WI38 (cell line): ENCODE data around the gene LCN15.

Experiments used
- H3K4me3 ChIP-seq: 2 replicates; pipeline ENCODE4 v1.5.1; 2011; ENCODE audit warnings: low read depth, mild to moderate bottlenecking, control low read depth, low read length
- TF ChIP-seq, protein P1 (sequence below): IDR thresholded peaks from 2 replicates; pipeline ENCODE4 v1.5.1; 2012; ENCODE audit warnings: low read depth, mild to moderate bottlenecking, control low read depth, low read length

LCN15 gene

DNA sequence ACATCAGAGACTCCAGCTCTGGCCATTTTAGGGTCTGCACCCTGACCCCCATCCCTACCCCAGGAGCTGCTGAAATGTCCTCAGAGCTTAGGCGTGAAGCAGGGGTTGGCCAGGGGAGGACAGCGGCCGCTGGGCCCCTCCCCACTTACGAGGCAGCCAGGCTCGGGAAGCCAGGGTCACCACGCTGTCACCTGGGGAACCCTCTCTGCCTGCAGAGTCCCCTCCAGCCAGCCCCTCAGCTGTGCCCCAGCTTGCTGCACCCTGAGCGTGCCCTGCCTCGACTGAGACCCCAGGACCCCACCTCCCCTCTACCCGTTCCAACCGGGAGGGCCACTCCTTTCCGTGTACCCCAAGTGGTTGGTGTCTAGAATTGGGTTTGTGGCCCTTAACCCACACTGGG is 24.2 kb downstream of the LCN15 start:
- TF ChIP-seq, protein P1, sequence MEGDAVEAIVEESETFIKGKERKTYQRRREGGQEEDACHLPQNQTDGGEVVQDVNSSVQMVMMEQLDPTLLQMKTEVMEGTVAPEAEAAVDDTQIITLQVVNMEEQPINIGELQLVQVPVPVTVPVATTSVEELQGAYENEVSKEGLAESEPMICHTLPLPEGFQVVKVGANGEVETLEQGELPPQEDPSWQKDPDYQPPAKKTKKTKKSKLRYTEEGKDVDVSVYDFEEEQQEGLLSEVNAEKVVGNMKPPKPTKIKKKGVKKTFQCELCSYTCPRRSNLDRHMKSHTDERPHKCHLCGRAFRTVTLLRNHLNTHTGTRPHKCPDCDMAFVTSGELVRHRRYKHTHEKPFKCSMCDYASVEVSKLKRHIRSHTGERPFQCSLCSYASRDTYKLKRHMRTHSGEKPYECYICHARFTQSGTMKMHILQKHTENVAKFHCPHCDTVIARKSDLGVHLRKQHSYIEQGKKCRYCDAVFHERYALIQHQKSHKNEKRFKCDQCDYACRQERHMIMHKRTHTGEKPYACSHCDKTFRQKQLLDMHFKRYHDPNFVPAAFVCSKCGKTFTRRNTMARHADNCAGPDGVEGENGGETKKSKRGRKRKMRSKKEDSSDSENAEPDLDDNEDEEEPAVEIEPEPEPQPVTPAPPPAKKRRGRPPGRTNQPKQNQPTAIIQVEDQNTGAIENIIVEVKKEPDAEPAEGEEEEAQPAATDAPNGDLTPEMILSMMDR = no peak
- no peak overlapping the region for H3K4me3 ChIP-seq

DNA sequence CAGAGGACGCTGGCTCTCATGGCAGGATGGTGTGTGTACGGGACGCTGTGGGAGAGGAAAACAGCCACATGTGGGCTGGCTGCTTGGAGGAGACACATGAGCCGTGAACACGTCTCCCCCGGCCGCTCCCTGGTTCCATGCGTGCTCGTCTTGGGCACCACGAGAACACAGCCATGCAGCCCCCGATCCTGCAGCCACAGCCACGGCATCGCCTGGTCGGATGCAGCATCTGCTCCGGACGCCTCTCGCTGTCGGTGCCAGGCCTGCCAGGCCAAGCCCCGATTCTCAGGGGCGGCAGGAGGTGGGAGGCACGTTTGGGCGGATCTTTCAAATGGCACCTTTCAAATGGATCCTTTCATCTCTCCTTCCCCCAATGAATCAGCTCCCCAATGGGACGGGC is 24.8 kb downstream of the LCN15 start:
- H3K4me3 ChIP-seq = no peak overlapping the region
- TF ChIP-seq, protein P1 = no peak

DNA sequence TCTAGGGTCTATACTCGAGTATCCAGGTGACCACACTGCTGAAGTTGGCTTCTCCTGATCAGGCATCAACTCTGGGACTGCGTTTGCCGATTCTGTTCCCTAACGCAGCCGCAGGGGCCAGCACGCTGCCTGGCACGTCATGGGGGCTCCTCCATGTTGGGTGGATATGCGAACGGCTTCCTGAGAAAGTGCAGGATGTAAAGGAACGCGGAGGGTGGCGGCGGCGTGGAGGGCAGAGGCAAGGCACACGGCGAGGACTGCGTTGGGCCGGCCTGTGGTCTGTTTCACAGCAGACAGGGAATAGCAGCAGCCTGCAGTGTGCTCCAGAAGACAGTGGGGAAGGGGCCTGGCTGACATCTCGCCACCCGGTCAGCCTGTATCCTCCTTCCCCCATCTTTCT is 25.4 kb downstream of the LCN15 start:
- TF ChIP-seq, protein P1 = no peak
- H3K4me3 ChIP-seq = no peak overlapping the region

DNA sequence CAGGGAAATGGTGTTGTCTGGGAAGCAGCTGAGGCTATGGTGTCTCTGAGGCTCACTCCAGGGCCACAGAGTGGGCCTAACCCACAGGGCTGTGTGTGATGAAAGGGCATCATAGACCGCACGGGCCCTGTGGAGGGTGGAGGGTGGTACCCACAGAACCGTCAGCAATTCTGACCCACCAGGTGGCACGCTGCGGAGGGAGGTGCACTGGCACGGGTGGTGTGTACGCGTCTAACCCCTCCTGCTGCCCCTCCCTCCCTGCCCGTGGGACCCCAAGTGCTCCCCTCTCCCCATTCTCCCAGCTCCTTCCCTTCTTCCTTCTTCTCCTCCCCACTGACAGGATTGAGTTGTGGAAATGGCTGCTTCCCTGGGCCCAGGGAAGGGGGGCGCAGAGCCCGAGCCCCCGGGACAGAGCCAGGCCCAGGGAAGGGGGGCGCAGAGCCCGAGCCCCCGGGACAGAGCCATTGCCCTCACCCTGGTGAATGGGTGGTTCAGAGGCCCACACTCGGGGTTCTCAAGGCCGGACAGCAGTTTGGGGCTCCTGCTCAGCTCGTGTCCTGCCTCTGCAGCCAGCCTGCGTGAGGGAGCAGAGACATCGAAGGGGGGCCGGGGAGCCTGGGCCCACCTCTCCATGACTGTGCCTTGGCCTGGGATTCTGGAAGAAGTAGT is 28.4 kb downstream of the LCN15 start:
- no peak overlapping the region for H3K4me3 ChIP-seq
- TF ChIP-seq, protein P1 = no peak

DNA sequence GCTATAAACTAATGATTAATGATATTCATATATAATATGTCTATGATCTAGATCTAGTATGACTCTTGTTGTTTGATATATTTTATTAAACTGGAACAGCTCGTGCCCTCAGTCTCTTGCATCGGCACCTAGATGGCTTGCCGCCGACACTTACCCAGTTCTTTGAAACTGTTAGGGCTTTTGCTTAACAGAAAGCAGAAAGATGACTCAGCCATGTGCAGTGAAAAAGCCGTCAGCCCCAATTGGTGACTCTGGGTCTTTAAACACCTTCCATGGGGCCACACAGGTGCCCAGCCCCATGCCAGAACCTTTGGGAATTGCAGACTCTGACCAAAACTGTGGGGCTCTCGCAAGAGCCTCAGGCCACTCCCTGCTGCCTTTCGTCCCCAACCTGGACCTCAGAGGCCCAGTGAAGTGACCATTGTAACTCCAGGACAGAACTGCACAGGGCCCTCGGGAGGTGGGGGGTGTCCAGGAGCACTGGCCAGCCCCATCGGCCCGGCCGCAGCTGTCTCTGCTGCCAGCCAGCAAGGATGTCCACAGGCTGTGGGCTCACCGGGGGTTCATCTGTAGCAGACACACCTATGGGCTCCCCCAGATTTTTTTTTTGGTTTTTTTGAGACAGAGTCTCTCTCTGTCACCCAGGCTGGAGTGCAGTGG is 29.4 kb downstream of the LCN15 start:
- H3K4me3 ChIP-seq = no peak overlapping the region
- TF ChIP-seq, protein P1 = no peak

DNA sequence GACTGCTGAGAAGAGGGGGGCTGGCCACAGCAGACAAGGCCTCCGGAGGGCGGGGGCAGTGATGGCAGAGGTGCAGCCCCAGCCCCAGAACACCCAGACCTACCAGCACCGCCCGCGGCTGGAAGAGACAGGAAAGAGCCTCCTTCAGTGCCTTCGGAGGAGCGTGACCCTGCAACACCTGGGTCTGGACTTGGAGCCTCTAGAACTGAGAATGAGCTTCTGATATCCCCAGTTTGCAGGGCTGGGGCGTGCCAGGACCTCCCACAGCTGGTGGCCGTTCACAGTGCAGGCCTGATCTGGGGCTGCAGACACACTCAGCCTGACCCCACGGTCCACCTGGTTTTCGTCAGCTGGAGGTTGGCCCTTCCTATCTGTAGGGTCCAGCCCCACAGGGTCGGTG is 30.7 kb downstream of the LCN15 start:
- TF ChIP-seq, protein P1 = no peak
- no peak overlapping the region for H3K4me3 ChIP-seq

DNA sequence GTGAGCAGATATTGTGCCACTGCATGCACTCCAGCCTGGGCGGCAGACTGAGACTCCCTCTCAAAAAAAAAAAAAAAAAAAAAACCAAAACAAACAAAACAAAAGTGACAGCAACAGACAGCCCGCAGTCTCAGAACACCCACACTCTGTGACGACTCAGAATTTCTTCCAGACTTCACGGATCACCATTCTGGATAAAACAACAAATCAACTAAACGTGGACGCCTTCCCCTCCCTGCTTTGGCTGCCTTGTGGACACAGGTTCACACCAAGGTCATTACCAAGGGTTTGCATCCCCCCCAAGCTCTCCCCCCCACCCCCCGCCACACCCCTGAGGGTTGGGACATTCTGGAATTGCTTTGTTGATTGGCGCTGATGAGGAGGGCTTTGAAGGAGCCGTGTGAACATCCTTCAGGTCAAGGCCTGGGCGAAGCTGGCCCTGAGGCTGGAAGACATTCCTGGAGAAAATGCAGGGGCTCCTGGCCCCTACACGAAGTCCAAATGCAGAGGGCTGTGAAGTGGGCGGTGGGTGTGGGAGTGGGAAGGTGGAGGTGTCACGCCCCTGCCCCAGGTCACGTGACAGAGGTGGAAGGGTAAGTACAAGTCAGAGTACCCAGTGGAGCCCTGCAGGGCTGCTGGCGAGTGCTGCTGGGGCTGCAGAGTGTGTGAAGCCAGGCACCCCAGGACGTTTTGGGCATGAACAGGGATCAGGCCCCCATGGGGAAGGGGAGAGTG is 31.7 kb downstream of the LCN15 start:
- TF ChIP-seq, protein P1 = no peak
- H3K4me3 ChIP-seq = no peak overlapping the region
